HK-2 (cell line): Measurements from ENCODE around the gene HELZ2.
A peak's percentile ranks its signal among the peaks of the same experiment; 100 is the strongest.

ENCODE experiments used
- DNase-seq: peaks from one replicate; pipeline ENCODE4 v3.0.0-alpha.2; 2018; ENCODE audit not compliant: unreplicated experiment

Gene HELZ2

DNA sequence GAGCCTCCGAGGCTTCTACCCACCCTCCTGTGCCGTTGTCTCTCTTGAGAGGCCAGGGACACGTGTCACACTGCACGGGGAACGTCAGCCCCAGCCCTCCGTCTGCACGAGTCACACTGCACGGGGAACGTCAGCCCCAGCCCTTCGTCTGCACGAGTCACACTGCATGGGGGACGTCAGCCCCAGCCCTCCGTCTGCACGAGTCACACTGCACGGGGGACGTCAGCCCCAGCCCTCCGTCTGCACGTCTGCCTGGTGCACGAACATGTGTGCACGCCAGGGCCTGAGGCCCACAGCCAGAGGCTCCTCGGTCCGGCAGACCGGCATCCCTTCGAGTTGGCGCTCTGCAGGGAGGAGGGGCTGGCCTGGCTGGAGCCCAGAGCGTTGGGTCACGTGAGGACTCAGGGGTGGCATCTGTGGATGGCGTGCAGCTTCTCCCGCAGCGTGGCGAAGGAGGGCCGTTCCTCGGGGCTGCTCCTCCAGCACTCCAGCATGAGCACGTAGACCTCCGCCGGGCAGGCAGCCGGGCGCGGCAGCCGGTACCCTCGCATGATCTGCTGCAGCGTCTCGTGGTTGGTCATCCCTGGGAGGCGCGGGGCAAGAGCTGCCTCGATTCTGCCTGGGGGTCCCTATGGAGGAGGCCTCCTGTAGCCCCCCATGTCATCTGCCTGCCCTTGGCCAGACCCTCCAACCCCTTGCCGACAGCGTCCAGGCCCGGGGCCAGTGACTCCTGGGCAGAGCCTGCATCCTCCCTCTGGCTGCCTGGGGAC is 33.4 kb downstream of the HELZ2 start:
- DNase-seq, result peak; percentile 58

GRCh38 chr20:63539441-63540370 is 34.3 kb downstream of the HELZ2 start:
- no peak for DNase-seq

GRCh38 chr20:63539092-63539430 is 35.0 kb downstream of the HELZ2 start:
- no peak for DNase-seq

DNA sequence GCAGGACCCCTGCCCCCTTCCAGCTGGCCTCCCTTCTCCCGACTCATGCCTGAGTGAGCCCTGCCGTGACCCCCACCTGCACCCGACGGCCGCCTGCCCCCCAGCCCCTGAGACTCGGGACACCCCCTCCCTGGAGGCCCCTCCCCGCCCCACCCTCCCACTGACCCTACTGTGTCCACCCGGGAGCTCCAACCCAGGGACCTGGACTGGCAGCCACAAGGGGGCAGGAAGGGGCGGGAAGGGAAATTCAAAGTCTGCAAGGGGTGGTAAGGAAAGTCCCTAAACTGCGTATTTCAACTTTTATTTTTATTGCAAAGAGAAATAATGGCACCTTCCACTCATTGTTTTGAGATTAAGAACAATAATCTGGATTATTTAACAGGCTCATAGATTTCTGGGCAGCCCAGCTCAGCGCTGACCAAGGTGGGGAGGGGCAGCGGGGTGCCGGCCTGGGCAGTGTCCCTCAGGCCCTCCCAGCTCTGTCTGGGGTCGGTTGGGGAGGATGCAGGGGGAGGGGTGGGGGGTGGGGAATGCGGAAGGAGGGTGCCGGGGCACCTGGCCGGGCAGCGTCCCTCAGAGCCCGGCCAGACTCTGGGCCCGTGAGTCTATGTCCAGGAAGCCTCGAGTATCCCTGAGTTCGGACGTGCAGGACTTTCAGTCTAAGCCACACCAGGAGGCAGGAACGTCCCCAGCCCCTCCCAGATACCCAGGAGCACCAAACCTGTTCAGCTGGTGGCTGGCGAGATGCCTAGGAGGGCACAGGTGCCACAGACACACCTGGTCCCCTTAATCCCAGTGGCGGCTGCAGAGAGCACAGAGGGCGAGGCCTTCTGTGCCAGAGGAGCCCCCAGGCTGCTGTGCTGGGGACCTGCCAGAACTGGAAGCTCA is 35.6 kb downstream of the HELZ2 start:
- DNase-seq, result no peak

DNA sequence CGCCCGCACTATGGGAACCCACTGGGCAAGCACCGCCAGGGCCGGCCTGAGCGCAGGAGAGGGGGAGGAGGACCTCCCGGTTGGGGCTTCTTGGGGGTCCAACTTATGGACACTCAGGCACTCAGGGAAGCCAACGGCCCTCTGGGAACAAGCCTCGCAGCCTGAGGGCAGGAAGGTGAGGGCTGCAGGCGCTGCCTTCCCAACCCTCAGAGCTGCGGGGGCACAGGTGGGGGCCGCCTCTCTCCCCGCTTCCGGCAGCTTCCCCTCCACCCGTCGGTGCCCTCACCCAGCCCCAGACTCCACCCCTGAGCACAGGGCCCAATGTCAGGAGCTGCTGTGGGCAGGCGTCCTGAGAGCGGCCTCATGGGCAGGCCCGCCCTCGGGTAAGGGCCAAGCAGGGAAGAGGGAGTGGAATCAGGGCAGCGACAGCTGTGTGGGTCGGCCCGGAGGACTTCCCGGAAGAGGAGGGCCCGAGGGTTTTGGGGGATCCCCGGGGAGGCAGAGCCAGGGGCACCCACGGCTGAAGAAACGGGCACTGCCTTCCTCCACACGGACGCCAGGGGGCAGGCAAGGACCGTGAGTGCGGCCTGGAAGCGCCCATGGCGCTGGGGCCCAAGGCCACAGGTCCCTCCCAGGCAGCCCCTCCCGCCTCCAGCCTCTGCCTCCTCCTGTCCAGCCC is 36.4 kb downstream of the HELZ2 start:
- peak; percentile 100 for DNase-seq

- DNase-seq, result no peak
Measured at GRCh38 chr20:63536997-63537524, 37.0 kb downstream of the HELZ2 start, which contains the start of gene PTK6. PTK6 (minus strand) TSS chr20:63537376; CDS start chr20:63537314, 62 bp downstream.

DNA sequence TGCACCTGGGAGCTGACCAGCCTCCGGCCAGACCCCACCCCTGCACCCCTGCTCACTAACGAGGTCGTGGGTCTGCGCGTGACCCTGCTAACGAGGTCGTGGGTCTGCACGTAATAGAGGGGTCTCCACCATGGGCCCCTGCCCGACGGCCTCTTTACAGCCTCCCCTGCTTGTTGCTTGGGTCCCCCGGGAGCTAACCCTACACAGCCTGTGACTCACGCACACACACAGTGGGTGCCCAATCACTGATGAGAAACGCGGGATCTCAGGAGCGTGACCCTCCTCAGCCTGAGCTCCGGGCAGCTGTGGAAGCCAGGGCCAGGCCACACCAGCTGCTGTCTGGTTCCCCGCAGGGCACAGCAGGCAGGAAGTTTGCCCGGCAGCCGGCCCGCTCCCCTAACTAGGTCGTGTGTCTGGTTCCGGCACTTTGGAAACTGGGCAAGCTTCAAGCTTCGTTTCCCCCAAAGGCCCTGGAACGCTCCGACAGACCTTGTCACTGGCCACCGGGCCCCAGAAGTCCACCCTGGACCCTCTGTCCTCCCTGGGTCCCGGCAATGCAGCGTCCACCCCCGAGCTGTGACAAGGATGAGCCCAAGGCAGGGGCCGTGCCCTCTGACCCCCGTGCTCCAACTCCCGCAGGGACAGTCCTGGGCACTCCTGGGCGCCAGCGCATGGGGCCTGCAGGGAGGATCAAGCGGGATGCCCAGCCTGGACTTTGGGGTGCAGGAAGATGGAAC is 37.6 kb downstream of the HELZ2 start:
- no peak for DNase-seq

GRCh38 chr20:63534831-63535651 is 39.0 kb downstream of the HELZ2 start:
- DNase-seq, result no peak

DNA sequence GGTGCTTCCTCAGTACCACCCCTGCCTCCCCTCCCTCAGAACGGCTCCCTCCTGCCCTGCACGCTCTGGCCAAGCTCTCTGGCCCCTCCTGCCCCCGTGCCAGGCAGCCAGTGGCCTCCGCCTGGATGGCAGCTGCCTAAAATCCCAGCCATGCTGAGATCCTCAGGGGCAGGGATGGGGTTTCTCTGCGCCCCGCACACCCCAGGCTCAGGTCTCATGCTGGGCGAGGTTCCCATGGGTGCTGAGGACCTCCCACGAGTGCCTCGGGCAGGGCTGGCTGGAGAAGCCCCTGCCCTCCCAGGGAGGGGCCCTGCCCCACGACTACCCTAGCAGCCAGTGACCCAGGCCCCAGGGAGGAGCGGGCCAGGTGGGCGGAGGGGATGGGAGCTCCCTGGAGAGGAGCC is 39.6 kb downstream of the HELZ2 start:
- no peak for DNase-seq

DNA sequence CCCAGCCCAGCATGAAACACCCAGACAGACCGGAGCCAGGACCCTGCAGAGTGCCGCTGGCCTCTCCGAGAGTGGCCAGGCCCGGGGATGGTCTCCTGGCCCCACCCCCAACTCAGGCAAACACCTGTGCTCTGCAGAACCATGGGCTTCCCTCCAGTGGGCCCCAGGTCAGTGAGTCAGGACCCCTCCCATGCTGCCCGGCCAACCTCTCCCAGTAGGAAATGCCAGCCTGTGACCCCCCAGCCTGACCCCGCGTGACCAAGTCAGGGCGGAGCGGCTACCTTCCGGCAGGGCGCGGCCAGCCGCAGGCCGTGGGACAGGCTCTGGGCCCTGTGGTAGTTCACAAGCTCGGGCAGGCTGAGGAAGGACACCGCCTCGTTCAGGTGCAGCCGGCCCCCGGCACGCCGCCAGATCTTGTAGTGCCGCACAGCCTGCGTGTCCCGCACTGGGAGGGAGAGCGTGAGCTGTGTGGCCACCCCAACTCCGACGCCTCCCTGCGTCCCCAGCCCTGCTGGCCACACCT is 40.1 kb downstream of the HELZ2 start:
- DNase-seq, result no peak

DNA sequence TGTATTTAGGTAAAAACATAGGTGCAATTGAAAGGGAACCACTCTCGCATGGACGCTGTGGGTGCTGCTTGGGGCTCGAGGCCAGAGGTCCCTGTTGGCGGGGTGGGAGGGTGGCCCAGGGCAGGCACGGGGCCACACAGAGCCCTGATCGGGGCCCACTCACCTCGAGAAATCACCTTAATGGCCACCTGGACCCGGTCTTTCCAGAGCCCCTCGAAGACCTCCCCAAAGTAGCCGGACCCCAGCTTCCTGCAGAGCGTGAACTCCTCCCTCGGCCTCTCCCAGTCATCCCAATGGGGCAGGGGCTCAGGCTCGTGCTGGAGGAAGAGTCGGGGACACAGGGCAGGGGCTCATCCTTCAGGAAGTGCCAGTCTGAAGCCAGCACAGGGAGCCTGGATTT is 40.7 kb downstream of the HELZ2 start:
- no peak for DNase-seq

DNA sequence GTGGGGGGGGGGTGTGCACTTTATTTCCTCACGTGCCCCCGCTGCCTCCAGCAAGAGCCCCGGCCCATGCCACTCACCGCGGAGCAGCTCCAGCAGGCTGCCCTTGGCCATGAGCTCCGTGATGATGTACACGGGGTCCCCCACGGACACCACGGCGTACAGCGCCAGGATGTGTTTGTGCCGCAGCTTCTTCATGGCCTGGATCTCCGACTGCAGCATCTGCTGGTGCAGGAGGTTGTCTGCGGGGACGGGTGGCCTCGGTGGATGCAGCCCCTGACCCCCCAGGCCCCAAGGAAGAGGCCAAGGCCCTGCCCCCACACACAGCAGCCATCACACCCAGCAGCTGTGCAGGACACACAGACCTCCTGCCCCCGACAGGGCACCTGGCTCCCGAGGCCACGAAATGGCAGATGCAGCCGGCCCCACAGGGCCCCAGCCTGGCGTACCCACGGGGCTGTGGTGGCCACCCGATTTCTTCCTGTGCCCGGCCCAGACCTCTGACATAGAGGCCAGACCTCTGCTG is 41.5 kb downstream of the HELZ2 start:
- DNase-seq, result no peak

GRCh38 chr20:63531686-63532448 is 42.2 kb downstream of the HELZ2 start:
- DNase-seq, result no peak

DNA sequence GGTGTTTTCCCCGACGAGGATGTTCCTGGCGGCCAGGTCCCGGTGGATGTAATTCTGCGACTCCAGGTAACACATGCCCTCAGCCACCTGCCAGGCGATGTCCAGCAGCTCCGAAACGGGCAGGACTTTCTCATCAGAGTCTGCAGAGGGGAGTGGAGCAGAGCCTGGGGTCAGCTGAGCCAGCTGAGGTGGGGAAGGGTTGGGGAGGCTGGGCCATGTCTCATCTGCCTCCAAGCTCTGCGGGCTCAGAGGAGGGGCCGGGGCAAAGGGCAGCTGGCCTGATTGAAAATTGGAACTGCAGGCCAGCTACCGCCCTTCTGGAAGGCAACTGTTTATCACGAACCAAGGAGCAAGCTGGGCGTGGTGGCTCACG is 43.3 kb downstream of the HELZ2 start:
- no peak for DNase-seq

DNA sequence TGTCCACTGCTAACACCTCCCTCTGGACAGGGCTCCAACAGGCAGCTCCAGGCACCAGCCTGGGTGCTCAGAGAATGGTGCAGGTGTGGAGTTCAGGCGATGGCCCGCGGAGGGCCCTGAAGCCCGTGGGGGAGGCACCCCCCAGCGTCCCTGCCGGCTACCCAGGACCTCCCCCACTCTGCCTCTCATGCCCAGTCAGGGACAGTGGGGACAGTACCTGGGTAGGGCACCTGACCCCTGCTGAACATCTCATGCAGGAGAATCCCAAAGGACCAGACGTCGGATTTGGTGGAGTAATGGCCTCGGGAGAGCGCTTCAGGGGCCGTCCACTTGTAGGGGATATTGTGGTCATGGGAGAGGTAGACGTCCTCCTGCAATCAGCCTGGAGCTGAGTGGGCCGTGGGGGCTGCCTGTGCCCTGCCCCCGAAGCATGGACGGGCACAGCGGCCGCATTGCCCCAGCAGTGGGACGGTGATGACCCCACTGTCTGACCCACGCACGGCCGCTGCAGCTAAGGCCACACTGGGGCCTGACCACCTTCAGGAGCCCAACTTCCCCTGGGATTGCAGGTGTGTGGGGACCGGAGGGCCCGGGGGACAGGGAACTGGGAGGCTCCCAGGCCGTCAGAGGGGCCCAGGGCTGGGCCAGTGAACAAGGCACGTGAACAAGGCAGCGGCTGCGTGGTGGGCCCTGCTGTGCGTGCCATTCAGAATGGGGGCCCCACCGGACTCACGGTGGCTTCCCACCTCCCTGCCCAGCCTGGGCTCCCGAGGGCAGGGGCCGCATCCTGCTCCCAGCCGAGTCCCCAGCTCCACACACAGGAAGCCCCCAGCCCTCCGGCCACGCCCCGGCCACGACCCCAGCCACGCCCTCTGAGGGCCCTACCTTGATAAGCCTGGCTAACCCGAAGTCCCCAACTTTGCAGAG is 43.9 kb downstream of the HELZ2 start:
- DNase-seq, result no peak

- DNase-seq, result no peak
Measured at GRCh38 chr20:63529180-63529860, 44.7 kb downstream of the HELZ2 start.

DNA sequence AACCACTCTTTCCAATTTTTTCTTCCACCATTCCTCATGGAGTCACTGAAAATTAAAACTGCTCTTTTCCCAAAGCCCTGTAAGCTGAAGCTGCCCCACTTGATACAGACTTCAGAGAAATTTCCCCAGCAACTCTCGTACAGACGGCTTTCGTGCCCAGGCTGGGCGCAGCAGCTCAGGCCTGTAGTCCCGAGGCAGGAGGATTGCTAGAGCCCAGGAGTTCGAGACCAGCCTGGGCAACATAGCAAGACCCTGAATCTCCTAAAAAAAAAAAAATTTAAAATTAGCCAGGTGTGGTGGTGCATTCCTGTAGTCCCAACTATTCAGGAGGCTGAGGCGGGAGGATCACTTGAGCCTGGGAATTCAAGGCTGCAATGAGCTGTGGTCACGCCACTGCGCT is 46.9 kb downstream of the HELZ2 start:
- no peak for DNase-seq
